Type B pancreatic cell (in vitro differentiated cells): Measurements from ENCODE around the gene ZNF366. TPM values are rescaled to one million over a fixed set of nuclear protein-coding genes. Genes with fewer than 3 reads are reported as not detected.

Experiments
- DNase-seq: peaks from one replicate; pipeline ENCODE4 v3.0.0; 2021; ENCODE audit warnings: mixed read lengths; ENCODE audit not compliant: unreplicated experiment; ENCODE audit errors: extremely low spot score
- H3K27ac Mint-ChIP-seq: 2 replicates; pipeline ENCODE4 v1.8.0; 2021; ENCODE audit warnings: mild to moderate bottlenecking, mixed read lengths
- H3K27me3 Mint-ChIP-seq: 2 replicates; pipeline ENCODE4 v1.8.0; 2021; ENCODE audit warnings: mixed read lengths
- H3K36me3 Mint-ChIP-seq: 2 replicates; pipeline ENCODE4 v1.8.0; 2021; ENCODE audit warnings: mixed read lengths
- H3K4me1 Mint-ChIP-seq: one replicate; pipeline ENCODE4 v1.8.0; 2021; ENCODE audit warnings: mixed read lengths; ENCODE audit not compliant: unreplicated experiment
- H3K4me3 Mint-ChIP-seq: 2 replicates; pipeline ENCODE4 v1.8.0; 2021; ENCODE audit warnings: mild to moderate bottlenecking, mixed read lengths
- H3K9me3 Mint-ChIP-seq: 2 replicates; pipeline ENCODE4 v1.8.0; 2021; ENCODE audit warnings: mixed read lengths
- CTCF ChIP-seq: fragments of 200-600 bp; sonication (generic); conservative IDR thresholded peaks from 2 replicates; pipeline ENCODE4 v1.5.0; 2021; ENCODE audit warnings: antibody characterized with exemption, mild to moderate bottlenecking
- total RNA-seq: library from RNA; stranded (reverse); gene quantifications from 2 replicates; pipeline ENCODE4 v1.2.1, GENCODE V29; 2021; ENCODE audit warnings: low replicate concordance

The ZNF366 gene
- total RNA-seq, 1 donor from 2014 or later, result not detected

- no peak for TF ChIP-seq CTCF
- Mint-ChIP-seq H3K36me3 (no peaks in the 10 kb centered on the region), H3K27me3 (no peaks in the 10 kb centered on the region)
Measured at GRCh38 chr5:72550595-72550994, 43.4 kb upstream of the ZNF366 start.

GRCh38 chr5:72543811-72544210, 36.6 kb upstream of the ZNF366 start:
- no peaks in the 10 kb centered on the region for H3K4me1 Mint-ChIP-seq
- no peak for TF ChIP-seq CTCF
- DNase-seq, result no peak
- no peak overlapping the region for H3K4me3 Mint-ChIP-seq
- H3K27me3 Mint-ChIP-seq, result no peaks in the 10 kb centered on the region
- H3K36me3 Mint-ChIP-seq, result no peaks in the 10 kb centered on the region
- H3K9me3 Mint-ChIP-seq, result peaks cover 5% of the 10 kb centered on the region
- no peak overlapping the region for H3K27ac Mint-ChIP-seq

More at GRCh38 chr5:72550595-72550994, 43.4 kb upstream of the ZNF366 start:
- no peak for DNase-seq
- peaks cover 1% of the 10 kb centered on the region for H3K4me1 Mint-ChIP-seq
- H3K9me3 Mint-ChIP-seq, result peaks cover 3% of the 10 kb centered on the region
- no peak overlapping the region for H3K27ac Mint-ChIP-seq
- H3K4me3 Mint-ChIP-seq, result no peak overlapping the region

- Mint-ChIP-seq H3K9me3 (peaks cover 5% of the 10 kb centered on the region), H3K36me3 (no peaks in the 10 kb centered on the region), H3K27me3 (no peaks in the 10 kb centered on the region), H3K4me1 (no peaks in the 10 kb centered on the region), H3K27ac (no peak overlapping the region), H3K4me3 (no peak overlapping the region)
- no peak for DNase-seq
- TF ChIP-seq CTCF, result no peak
Measured at GRCh38 chr5:72543365-72543764, 36.2 kb upstream of the ZNF366 start.

GRCh38 chr5:72542695-72543094, 35.5 kb upstream of the ZNF366 start:
- no peak for DNase-seq
- Mint-ChIP-seq H3K36me3 (no peaks in the 10 kb centered on the region), H3K27ac (no peak overlapping the region), H3K27me3 (no peaks in the 10 kb centered on the region), H3K4me3 (no peak overlapping the region), H3K9me3 (peaks cover 5% of the 10 kb centered on the region), H3K4me1 (no peaks in the 10 kb centered on the region)
- TF ChIP-seq CTCF, result no peak

GRCh38 chr5:72541501-72542225, 34.5 kb upstream of the ZNF366 start:
- no peak for TF ChIP-seq CTCF
- no peaks in the 10 kb centered on the region for H3K36me3 Mint-ChIP-seq
- peaks cover 5% of the 10 kb centered on the region for H3K9me3 Mint-ChIP-seq
- H3K27me3 Mint-ChIP-seq, result no peaks in the 10 kb centered on the region
- H3K4me3 Mint-ChIP-seq, result no peak overlapping the region
- DNase-seq, result no peak
- H3K27ac Mint-ChIP-seq, result no peak overlapping the region
- no peaks in the 10 kb centered on the region for H3K4me1 Mint-ChIP-seq
